Smooth muscle cell (in vitro differentiated cells): Measurements from ENCODE around the gene TSPAN14. TPM values are rescaled to one million over a fixed set of nuclear protein-coding genes. Genes with fewer than 3 reads are reported as not detected.

ENCODE experiments used
- DNase-seq: peaks from one replicate; lab custom pipeline; 2025; ENCODE audit not compliant: unreplicated experiment; lab: John Stamatoyannopoulos, UW
- H2AFZ ChIP-seq: fragments of 200-600 bp; sonication (generic); 2 replicates; pipeline ENCODE4 v1.6.0; 2016; ENCODE audit warnings: antibody characterized with exemption, low read depth, mild to moderate bottlenecking
- H3F3A ChIP-seq: fragments of 200-600 bp; sonication (generic); 2 replicates; pipeline ENCODE4 v1.6.0; 2017; ENCODE audit warnings: antibody characterized with exemption, low read depth
- H3K27ac ChIP-seq: fragments of 200-600 bp; sonication (generic); 2 replicates; pipeline ENCODE4 v1.5.1; 2016; ENCODE audit warnings: low read depth, mild to moderate bottlenecking
- H3K27me3 ChIP-seq: fragments of 200-600 bp; sonication (generic); 2 replicates; pipeline ENCODE4 v1.6.1; 2016; ENCODE audit warnings: low read depth, mild to moderate bottlenecking
- H3K36me3 ChIP-seq: fragments of 200-600 bp; sonication (generic); 2 replicates; pipeline ENCODE4 v1.5.1; 2016; ENCODE audit warnings: low read depth
- H3K4me1 ChIP-seq: fragments of 200-600 bp; sonication (generic); 2 replicates; pipeline ENCODE4 v1.5.1; 2016; ENCODE audit warnings: low read depth
- H3K4me2 ChIP-seq: fragments of 200-600 bp; sonication (generic); 2 replicates; pipeline ENCODE4 v1.6.0; 2016; ENCODE audit warnings: mild to moderate bottlenecking
- H3K4me3 ChIP-seq: fragments of 200-600 bp; sonication (generic); 2 replicates; pipeline ENCODE4 v1.5.1; 2016; ENCODE audit warnings: mild to moderate bottlenecking
- H3K79me2 ChIP-seq: fragments of 200-600 bp; sonication (generic); 2 replicates; pipeline ENCODE4 v1.6.0; 2016; ENCODE audit warnings: low read depth, mild to moderate bottlenecking
- H3K9ac ChIP-seq: fragments of 200-600 bp; sonication (generic); 2 replicates; pipeline ENCODE4 v1.6.0; 2016; ENCODE audit warnings: low read depth
- H3K9me3 ChIP-seq: fragments of 200-600 bp; sonication (generic); replicated peaks from 2 replicates; pipeline ENCODE4 v1.5.1; 2016; ENCODE audit warnings: low read depth
- H4K20me1 ChIP-seq: fragments of 200-600 bp; sonication (generic); 2 replicates; pipeline ENCODE4 v1.6.0; 2016; ENCODE audit warnings: low read depth
- WGBS: methylation state at CpG from one replicate; pipeline ENCODE4 v1.1.7; 2016; ENCODE audit warnings: low lambda C conversion rate; 5-methylcytosine and 5-hydroxymethylcytosine counted together
- polyA plus RNA-seq: library from polyadenylated mRNA; unstranded; fragments of >200 nt; fragmentation: Nextera tagmentation; extraction: Ambion mirVana; gene quantifications from 2 replicates; pipeline ENCODE4 v1.2.1, GENCODE V29; 2016
- total RNA-seq: library from RNA; depleted of rRNA; stranded (reverse); fragments of >200 nt; gene quantifications from 2 replicates; pipeline ENCODE4 v1.2.3, GENCODE V29; 2014
- TF ChIP-seq, protein P1 (sequence below): fragments of 200-600 bp; sonication (generic); IDR thresholded peaks from 2 replicates; pipeline ENCODE4 v1.5.1; 2017; ENCODE audit warnings: borderline replicate concordance, mild to moderate bottlenecking, antibody characterized with exemption; ENCODE audit not compliant: insufficient read depth, poor library complexity, severe bottlenecking

Gene TSPAN14
- total and polyA plus RNA-seq, 2 experiments from 2014 or later, result 42.7 to 46.3 TPM

DNA sequence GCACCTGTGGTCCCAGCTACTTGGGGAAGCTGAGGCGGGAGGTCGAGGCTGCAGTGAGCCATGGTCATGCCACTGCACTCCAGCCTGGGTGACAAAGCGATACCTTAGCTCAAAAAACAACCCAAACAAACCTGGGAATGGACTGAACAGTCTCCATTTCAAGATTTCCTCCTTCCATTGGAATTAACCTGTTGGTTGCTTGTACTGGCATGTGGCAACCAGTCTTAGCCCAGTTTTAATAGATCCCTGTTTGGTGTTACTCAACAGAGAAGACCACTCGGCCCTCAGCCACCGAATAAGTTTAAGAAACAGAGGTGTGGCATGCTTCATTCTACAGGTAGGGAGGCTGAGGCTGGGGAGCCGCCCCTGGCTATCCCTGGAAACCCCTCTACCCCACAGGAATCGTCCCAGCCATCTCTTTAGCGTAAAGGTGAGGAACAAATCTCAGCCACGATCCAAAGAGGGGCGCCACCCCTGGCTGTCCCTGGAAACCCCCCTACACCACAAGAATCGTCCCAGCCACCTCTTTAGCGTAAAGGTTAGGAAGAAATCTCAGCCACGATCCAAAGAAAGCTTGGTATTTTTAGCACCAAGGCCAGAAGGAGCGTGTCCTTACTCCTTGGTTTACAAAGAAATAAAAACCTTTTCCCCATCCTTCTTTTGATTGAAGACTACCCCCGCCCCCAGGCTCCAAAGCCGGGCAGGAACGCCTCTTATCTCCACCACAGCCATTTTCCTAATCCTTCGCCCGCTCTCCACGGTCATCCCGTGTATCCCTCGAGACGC is 861 bp upstream of the TSPAN14 start:
- Histone ChIP-seq H3K4me1 (peaks cover 23% of the 10 kb centered on the region), H3F3A (peaks cover 25% of the 10 kb centered on the region), H3K9ac (no peak overlapping the region), H4K20me1 (peaks cover 35% of the 10 kb centered on the region), H3K4me2 (peak overlapping the region; percentile 78), H3K27me3 (no peaks in the 10 kb centered on the region), H3K79me2 (peaks cover 34% of the 10 kb centered on the region), H3K36me3 (no peaks in the 10 kb centered on the region), H3K27ac (peak overlapping the region; percentile 59), H3K9me3 (no peaks in the 10 kb centered on the region), H2AFZ (peak overlapping the region; percentile 72), H3K4me3 (peak overlapping the region; percentile 48)
- TF ChIP-seq, protein P1, sequence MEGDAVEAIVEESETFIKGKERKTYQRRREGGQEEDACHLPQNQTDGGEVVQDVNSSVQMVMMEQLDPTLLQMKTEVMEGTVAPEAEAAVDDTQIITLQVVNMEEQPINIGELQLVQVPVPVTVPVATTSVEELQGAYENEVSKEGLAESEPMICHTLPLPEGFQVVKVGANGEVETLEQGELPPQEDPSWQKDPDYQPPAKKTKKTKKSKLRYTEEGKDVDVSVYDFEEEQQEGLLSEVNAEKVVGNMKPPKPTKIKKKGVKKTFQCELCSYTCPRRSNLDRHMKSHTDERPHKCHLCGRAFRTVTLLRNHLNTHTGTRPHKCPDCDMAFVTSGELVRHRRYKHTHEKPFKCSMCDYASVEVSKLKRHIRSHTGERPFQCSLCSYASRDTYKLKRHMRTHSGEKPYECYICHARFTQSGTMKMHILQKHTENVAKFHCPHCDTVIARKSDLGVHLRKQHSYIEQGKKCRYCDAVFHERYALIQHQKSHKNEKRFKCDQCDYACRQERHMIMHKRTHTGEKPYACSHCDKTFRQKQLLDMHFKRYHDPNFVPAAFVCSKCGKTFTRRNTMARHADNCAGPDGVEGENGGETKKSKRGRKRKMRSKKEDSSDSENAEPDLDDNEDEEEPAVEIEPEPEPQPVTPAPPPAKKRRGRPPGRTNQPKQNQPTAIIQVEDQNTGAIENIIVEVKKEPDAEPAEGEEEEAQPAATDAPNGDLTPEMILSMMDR, result no peak
- no peak for DNase-seq
- 23% methylated on average over 23 of the region's 23 CpGs for WGBS

DNA sequence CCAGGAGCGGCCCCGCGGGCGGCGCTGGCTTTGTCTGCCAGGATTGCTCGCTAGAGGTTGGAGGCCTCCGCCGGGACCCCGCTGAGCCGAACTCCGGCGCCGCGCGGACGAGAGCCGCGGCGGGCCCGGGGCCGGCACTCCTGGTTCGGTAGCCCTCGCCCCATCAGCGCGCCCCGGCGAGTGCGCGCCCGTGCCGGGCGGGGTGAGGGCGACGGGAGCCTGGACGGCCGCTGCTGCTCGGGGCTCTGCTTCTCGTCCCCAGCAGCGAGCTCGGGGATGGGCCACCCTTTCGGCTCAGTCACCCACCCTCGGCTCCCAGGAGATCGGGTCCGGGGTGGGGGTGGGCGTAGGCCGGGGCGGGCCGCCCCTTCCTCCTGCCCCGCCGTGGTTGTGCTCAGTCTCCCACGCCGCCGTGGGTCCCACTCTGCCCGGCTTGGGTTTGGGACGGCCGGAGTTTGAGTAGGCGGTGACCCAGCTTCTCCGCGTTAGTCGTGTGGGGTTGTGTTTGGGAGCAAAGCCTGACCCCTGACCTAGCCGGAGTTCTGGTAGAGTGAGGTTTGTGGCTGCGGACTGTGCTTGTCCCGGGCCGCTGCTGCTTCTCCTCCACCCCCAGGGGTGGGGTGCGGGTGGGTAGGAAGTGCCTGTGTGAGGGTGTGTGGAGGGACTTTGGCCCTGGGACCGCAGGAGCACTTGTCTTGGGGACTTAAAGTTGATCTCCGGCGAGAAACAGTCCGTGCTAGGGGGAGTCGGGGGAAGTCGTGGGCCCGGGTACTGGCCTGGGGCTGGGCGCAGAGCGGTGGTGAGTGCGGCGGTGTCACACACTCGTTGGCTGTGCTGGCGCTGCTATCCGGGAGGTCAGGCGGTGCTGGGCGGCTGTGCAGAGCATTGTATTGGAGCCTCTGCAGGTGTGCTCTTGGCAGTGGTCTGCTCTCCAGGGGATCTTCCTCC is 677 bp downstream of the TSPAN14 start:
- peaks cover 37% of the 10 kb centered on the region for H3K4me1 ChIP-seq
- no peaks in the 10 kb centered on the region for H3K36me3 ChIP-seq
- peak overlapping the region; percentile 100 for H3K4me3 ChIP-seq
- H3K27ac ChIP-seq, result peak overlapping the region; percentile 90
- peak overlapping the region; percentile 100 for H3K4me2 ChIP-seq
- peaks cover 31% of the 10 kb centered on the region for H3F3A ChIP-seq
- under 1% methylated on average over 58 of the region's 81 CpGs for WGBS
- TF ChIP-seq, protein P1, result no peak
- H4K20me1 ChIP-seq, result peaks cover 50% of the 10 kb centered on the region
- DNase-seq, result no peak
- peaks cover 49% of the 10 kb centered on the region for H3K79me2 ChIP-seq
- peak overlapping the region; percentile 93 for H3K9ac ChIP-seq
- no peaks in the 10 kb centered on the region for H3K9me3 ChIP-seq
- peak overlapping the region; percentile 94 for H2AFZ ChIP-seq
- H3K27me3 ChIP-seq, result no peaks in the 10 kb centered on the region

DNA sequence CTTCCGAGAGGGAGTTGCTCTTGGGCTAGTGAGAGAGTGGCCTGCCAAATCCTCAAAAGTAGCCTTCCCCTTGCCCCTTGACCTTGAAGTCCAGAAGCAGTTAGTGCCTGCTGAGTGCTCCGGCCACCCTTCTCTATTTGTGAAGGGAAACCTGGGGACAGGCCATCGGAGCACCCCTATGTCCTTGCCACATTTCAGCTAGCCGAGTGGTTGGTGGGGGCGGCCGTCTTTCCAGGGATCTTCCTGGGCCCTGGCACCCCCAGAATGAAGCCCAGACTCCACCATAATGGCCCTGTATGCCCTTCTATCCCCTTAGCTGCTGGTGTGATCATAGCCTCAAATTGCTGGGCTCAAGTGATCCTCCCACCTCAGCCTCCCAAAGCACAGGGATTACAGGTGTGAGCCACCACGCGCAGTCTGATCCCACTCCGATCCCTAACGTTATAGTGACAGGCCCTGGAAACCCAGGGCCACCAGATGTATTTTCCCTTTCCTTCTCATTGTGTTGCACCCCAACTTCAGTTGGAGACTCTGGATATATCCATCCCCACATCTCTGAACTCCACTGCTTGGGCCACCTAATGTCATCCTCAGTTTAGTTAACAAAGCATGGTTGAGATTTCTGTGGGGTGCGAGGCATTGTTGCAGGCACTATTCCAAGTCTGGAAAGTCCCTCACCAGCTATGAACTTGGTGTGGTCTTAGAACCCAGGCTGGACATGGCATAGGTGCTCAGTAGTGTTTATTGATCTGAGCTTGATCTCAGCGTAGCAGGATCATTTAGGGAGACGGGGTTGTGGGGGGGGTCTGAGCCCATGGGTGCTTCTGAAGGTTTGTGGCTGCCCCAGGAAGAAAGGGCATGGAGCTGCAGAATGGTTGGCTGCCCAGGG is 1.6 kb downstream of the TSPAN14 start:
- TF ChIP-seq, protein P1, result no peak
- peak overlapping the region; percentile 100 for H3K4me3 ChIP-seq
- DNase-seq, result no peak
- peaks cover 59% of the 10 kb centered on the region for H3K79me2 ChIP-seq
- H3K36me3 ChIP-seq, result no peaks in the 10 kb centered on the region
- H3K27me3 ChIP-seq, result no peaks in the 10 kb centered on the region
- H3K4me1 ChIP-seq, result peaks cover 45% of the 10 kb centered on the region
- peaks cover 31% of the 10 kb centered on the region for H3F3A ChIP-seq
- H2AFZ ChIP-seq, result no peak overlapping the region
- H3K9me3 ChIP-seq, result no peaks in the 10 kb centered on the region
- H3K9ac ChIP-seq, result peak overlapping the region; percentile 93
- 70% methylated on average over 13 of the region's 13 CpGs for WGBS
- H3K4me2 ChIP-seq, result peak overlapping the region; percentile 100
- H3K27ac ChIP-seq, result peak overlapping the region; percentile 90
- H4K20me1 ChIP-seq, result peaks cover 59% of the 10 kb centered on the region
